ENCODE results near the gene DCTD. TPM values are rescaled to one million over a fixed set of nuclear protein-coding genes. Genes with fewer than 3 reads are reported as not detected.
A peak's percentile ranks its signal among the peaks of the same experiment; 100 is the strongest.

The DCTD gene
- total RNA-seq, result 10 to 100 TPM; 53.3 to 63.7 (median 55.4) TPM
- long read RNA-seq, donor 1, transcript DCTD-201 (6 exons, 1,931 nt), result major isoform, 30 of 47 reads
- long read RNA-seq, donor 1, transcript DCTD-202 (6 exons, 1,972 nt), result minor isoform, 11 of 47 reads
- long read RNA-seq, donor 1, partial matches to known transcripts, result 0 of 47 reads
- long read RNA-seq, donor 1, other reads (novel, unspliced or antisense), result 3 of 47 reads
- long read RNA-seq, donor 2, transcript DCTD-201 (6 exons, 1,931 nt), result major isoform, 23 of 35 reads
- long read RNA-seq, donor 2, transcript DCTD-202 (6 exons, 1,972 nt), result minor isoform, 9 of 35 reads
- long read RNA-seq, donor 2, partial matches to known transcripts, result 1 of 35 reads
- long read RNA-seq, donor 2, other reads (novel, unspliced or antisense), result 1 of 35 reads

DNA sequence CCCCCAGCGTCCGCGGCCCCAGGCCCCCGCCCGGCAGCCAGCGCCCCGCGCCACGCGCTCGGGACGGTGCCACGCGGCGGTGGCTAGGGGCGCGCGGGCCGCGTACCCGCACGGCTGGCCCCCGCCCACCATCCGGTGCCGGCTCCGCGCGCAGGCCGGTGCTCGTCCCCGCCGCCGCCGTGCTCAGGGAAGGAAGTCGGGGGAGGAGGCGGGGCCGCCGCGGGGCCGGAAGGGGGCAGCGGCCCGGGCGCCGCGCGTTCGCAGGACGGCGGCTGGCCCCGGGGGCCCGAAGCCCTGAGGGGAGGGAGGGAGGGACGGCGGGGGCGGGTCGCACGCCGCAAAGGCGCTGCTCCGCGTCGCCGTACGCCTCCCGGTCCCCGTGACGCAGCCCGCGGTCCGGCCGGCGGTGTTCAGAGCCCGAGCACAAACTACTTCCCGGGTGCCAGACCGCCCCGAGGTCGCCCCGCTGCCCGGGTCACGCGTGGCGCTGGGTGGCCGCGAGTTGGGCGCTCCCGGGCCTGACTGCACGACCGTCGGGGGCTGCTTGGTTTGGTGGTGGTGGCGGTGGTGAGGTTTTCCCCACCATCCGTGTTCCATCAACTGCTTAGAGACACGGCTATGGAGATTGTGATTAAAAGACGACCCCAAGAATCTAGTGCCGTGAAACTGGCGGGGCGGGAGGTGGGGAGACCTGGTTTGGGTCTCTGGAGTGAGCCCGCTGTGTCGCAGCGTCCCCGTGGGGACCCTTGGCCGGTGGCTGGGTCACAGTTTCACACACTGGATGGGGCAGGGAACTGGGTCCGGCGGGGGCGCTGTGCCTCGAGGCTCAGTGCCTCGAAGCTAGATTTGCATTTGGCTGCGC is at the start of gene DCTD:
Gene DCTD, minus strand, starts transcription at position 205 of the 862 bp plus-strand sequence. CDS start 1,818 bp downstream, outside the sequence.
- DNase-seq, result peak; percentile 84 to 90 (median 87)
- peaks cover 5% of the 10 kb centered on the region for H3K4me1 ChIP-seq (ENCODE audit: low read depth)
- peak within 1 kb of the TSS; percentile 69 for H3K4me3 ChIP-seq
- no peaks in the 10 kb centered on the region for H3K9me3 ChIP-seq
- intact Hi-C loops (cut with DNase I, micrococcal nuclease), result no loop called here
- H3K36me3 ChIP-seq (ENCODE audit: low read depth), result no peaks in the 10 kb centered on the region
- ATAC-seq, result peak; percentile 89
- TF ChIP-seq, protein P1, sequence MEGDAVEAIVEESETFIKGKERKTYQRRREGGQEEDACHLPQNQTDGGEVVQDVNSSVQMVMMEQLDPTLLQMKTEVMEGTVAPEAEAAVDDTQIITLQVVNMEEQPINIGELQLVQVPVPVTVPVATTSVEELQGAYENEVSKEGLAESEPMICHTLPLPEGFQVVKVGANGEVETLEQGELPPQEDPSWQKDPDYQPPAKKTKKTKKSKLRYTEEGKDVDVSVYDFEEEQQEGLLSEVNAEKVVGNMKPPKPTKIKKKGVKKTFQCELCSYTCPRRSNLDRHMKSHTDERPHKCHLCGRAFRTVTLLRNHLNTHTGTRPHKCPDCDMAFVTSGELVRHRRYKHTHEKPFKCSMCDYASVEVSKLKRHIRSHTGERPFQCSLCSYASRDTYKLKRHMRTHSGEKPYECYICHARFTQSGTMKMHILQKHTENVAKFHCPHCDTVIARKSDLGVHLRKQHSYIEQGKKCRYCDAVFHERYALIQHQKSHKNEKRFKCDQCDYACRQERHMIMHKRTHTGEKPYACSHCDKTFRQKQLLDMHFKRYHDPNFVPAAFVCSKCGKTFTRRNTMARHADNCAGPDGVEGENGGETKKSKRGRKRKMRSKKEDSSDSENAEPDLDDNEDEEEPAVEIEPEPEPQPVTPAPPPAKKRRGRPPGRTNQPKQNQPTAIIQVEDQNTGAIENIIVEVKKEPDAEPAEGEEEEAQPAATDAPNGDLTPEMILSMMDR (IDR thresholded peaks at IDR 0.05), result no peak

DNA sequence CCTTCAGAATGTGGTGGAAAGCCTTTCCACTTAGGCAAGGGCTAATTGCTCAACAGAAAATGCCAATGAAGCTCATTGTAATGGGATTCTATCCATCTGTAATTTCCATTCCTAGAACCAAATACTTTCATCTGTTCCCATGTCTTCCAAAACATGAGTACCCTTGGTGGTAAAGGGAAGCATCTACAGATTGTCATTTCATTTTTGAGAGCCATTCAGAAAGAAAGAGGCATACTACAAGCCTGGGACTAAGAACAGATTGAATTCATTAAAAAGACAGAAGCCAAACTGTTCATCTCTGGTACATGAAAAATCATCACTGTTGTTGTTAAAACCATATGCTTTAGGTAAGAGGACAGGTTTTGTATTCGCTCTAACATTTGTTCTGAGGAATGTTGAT is 43.6 kb upstream of the DCTD start:
- TF ChIP-seq, protein P1 (IDR thresholded peaks at IDR 0.05), result no peak
- ATAC-seq (no peak), DNase-seq (no peak)
- Histone ChIP-seq H3K36me3 (ENCODE audit: low read depth) (no peaks in the 10 kb centered on the region), H3K4me3 (no peak overlapping the region), H3K9me3 (no peaks in the 10 kb centered on the region), H3K4me1 (ENCODE audit: low read depth) (no peaks in the 10 kb centered on the region)
- intact Hi-C loops (cut with DNase I, micrococcal nuclease), result no loop called here

DNA sequence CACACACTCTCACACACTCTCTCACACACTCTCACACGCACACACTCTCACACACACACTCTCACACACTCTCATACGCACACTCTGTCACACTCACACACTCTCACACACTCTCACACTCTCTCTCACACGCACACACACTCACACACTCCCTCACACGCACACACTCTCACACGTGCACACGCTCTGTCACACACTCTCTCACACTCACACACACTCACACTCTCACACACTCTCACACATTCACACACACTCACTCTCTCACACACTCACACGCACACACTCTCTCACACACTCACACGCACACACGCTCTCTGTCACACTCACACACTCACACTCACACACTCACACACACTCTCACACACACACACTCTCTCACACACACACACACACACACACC is 43.0 kb upstream of the DCTD start:
- Histone ChIP-seq H3K36me3 (ENCODE audit: low read depth) (no peaks in the 10 kb centered on the region), H3K4me1 (ENCODE audit: low read depth) (no peaks in the 10 kb centered on the region), H3K4me3 (no peak overlapping the region), H3K9me3 (no peaks in the 10 kb centered on the region)
- intact Hi-C loops (cut with DNase I, micrococcal nuclease), result no loop called here
- DNase-seq (no peak), ATAC-seq (no peak)
- TF ChIP-seq, protein P1 (IDR thresholded peaks at IDR 0.05), result no peak

DNA sequence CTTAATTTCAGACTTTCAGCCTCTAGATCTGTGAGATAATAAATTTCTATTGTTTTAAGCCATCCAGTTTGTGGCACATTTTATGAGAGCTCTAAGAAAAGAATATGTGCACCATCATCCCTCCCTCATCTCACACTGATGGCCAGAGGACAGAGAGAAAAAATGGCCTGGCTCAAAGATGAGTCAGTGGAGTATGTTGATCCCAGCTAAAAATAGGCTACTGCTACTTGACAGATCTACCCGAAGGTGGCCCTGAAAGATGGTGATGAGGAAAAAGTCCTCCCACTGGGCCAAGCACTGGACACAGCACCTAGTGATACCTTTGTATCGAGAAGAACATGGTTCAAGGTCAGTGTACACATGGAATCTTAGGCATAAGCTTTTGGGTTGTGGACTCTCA is 38.2 kb upstream of the DCTD start:
- DNase-seq (no peak), ATAC-seq (no peak)
- Histone ChIP-seq H3K4me1 (ENCODE audit: low read depth) (no peaks in the 10 kb centered on the region), H3K9me3 (no peaks in the 10 kb centered on the region), H3K36me3 (ENCODE audit: low read depth) (no peaks in the 10 kb centered on the region), H3K4me3 (no peak overlapping the region)
- TF ChIP-seq, protein P1 (IDR thresholded peaks at IDR 0.05), result no peak
- intact Hi-C loops (cut with DNase I, micrococcal nuclease), result no loop called here

DNA sequence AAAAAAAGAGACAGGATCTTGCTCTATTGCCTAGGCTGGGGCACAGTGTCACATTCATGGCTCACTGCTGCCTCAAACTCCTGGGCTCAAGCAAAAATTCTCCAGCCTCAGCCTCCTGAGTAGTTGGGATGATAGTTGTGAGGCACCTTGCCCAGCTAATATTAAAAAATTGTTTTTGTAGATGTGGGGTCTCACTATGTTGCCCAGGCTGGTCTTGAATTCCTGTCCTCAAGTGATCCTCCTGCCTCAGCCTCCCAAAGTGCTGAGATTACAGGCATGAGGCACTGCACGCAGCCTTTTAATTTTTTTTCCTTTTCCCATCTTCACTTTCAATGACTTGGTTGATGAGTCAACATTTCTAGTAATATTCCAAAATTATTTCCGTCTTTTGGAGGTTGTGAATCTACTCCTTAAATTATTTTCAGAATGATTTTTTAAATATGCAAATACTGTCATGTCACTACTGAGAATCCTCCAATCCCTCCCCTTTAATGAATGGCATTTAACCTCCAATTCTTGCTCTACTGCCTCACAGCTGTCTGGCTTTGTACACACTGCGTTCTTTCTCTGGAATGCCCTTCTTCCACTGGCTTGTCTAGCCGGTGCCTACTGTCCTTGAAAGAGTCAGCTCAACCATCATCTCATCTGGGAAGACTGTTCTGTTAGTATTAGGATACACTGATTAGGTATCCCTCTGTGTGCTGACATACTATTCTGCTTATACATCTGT is 27.5 kb upstream of the DCTD start:
- ATAC-seq, result no peak
- intact Hi-C loops (cut with DNase I, micrococcal nuclease), result loop anchor here in 1 of 2 donors (10.0 kb wide), 1 partner anchor 120 kb away; no protein-coding TSS in a partner anchor
- Histone ChIP-seq H3K36me3 (ENCODE audit: low read depth) (no peaks in the 10 kb centered on the region), H3K4me1 (ENCODE audit: low read depth) (no peaks in the 10 kb centered on the region), H3K4me3 (no peak overlapping the region), H3K9me3 (no peaks in the 10 kb centered on the region)
- no peak for DNase-seq
- TF ChIP-seq, protein P1 (IDR thresholded peaks at IDR 0.05), result no peak

All from mucosa of descending colon (tissue), 3 donors.